Stimulated activated CD4-positive, alpha-beta T cell treated with anti-CD3 and anti-CD28 coated beads, Interleukin-4, amount 100 ng/mL, for 1 hour (primary cell): ENCODE data around the gene BACH2.
"Not testable (repeated sequence)": the region's sequence is repeated elsewhere in the genome, so short reads cannot be mapped to it uniquely, and the experiment has no call there.

Source experiments
- DNase-seq: peaks from one replicate; pipeline ENCODE4 v3.0.0-alpha.2; 2020

Gene BACH2

DNA sequence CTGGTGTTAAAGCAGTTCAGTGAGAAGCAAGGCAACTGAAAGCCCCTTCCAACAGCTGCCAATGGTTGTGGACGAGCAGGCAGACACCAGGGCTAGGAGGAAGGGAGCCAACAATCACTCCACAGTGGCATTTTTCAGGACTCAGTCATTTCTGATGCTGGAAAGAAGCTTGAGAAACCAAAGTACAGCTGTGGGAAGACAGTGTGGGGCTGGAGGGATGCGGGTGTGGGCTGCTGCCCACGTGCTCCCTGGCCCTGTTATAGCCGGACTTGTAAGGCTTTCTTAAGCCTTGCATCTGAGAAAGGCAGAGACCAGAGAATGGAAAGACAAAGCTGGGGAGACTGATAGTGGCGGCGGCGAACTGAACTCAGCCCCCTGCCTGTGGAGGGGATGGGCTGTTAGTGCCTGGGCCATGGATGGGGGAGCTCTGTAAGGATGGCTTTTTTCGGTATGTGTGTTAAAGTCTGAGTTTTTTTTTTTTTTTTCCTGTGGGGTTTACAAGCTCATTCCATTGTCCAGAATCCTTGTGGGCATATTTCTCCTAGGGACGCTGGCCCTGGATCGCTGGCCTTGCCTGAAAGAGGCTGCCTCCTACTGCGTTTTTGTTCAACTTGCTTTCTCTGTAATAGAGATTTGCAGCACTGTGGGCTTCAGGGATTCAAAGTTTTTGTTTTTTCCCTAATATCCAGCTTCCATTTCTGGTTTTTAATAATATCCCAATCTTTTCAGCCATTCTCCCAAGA is 310.7 kb downstream of the BACH2 start:
- DNase-seq, result no peak

DNA sequence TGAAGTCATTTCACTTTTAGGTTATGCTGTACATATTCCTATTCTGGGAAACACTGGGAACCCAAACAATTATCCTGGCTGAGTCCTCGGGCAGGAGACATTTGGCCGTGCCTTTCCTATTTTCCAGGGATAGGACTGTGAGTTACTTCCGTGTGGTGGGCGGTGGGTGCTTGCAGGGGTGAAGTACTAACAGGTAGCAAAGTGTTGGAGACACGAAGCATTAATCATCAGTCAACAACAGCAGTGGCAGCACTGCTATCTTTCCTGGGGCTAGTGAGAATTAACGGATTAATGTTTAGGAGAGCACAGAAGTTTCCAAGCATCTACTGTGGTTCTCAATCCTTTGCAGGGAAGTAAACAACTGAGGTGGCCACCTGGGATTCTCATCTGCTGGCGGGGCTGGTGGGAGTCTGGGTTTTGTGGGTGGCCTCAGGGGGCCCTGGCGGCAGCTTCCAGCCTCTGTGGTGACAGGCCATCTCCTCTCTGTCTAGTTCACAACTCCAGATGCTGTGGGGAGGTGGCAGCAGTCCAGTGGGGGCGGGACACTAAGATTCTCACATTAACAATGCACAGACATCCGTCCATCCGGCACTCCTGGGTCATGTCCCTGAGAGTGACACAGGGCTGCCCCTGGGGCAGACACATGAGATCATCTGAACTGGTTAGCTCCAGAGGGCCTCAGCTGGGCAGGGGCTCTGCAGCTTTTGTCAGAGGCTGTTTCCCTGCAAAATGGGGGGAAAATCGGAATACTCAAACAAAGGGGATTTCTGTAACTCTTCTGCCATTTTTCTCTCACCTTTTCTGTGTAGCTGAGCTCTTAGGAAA is 311.5 kb downstream of the BACH2 start:
- DNase-seq, result no peak

DNA sequence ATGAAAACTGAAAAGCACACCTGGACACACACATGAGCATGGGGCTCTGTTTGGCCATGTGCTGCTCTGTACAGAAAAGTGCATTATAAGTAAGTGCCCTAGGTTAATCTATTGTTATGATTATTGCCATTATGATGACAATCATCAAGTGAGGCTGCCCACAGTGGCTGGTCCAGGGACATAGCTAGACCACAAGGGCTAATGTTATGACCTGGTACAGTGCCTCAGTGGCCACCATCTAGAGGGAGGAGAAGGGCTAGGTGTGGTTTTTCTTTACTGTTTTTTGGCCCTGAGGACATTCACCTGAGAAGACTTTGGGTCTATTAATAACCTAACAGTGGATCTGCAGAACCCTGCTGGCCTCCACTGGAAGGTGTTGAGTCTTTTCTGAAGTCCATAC is 316.3 kb downstream of the BACH2 start:
- no peak for DNase-seq

DNA sequence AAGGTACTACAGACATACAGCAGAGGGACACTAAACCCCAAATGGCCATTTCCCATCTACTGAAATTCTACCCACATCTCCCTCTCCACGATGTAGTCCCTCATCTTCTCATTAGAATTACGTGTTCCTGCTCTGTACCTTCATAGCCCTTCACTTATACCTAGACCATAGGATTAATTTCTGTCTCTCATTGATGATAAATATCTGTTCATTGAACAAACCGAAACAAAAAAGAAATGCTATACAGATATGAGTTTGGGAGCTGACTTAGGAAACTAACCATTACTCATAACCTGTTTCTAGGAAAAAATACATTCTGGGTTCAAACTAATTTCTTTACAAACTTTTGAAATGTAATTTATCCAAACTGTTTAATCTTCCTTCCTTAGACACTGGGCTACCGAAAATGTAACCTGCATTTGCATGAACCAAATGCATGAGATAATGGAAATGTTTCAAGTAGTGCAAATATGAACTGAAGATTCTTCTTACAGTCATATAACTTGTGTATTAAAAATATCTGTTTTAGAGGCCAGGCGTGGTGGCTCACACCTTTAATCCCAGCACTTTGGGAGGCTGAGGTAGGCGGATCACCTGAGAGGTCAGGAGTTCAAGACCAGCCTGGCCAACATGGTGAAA is 317.0 kb downstream of the BACH2 start:
- DNase-seq, result no peak

DNA sequence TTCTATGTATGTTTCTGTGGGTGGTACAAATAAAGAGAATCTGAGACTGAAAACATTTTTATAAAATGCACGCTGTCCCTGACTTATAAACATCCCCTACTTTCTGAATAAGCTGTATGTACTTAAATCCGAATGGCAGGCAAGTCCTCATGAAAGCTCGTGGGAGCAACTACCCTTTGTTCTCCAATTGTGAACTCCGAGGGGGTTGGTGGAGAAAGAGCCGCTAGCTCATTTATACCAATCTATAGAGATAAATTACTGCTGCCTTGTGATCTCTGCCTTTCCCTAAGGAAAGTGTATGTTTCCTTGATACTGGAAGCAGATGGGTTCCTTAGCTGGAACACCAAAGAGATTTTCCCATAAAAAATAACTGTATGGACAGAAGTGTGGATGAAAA is 317.9 kb downstream of the BACH2 start:
- DNase-seq, result no peak

DNA sequence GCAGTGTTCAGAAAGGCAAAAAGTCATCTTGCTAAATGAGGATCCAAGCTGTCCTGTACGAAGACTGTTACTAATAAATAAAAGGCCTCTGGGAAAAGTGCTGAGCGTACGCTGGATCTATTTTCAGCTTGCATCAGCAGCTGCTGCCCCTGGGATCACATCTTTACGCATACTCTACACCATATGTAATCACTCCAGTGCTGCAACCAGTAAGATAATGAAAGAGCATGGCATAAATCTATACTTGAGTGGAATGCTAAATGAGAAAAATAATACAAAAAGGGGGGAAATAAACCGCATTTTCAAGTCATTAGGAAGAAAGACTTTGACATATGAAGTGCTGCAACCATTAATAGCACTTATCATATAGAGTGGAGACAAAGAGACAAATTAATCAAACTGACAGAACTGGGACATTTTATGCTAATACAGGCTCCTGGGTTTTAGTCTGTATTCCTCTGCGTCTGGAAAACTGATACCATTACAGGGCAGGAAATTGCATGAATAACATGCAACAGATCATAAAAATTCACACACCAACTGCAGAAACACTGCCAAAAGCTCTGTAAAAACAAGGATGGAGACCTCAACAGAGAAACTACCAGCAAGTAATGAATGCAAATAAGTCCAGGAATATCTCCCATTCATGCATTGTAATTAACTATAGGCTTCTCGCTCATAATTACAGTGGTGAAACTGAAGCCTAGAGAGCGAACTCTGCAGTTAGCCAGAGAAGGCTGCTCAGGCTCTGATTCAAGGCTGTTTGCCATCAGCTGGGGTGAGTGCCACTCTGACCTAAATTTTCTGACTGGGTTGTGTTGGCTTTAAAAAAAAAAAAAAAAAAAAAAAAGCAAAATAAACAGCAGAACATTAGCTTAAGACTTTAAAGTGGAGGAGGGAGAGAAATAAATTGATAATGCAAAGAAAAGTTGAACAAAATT is 318.6 kb downstream of the BACH2 start:
- DNase-seq, result no peak

DNA sequence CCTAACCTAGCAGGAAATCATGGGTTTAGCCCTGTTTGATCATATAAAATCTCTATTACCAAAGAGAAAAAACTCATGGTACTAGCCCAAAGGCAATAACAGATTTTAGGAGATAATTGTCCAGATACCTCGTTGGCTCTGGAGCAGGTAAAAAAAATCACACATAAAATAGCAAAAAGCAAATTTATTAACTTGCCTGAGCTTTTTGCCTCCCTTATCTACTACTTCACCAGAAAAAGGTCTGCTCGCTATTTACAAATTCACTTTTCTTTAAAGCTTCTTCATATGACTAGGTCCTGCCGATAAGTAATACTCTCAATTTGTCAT is 320.0 kb downstream of the BACH2 start:
- DNase-seq, result no peak

DNA sequence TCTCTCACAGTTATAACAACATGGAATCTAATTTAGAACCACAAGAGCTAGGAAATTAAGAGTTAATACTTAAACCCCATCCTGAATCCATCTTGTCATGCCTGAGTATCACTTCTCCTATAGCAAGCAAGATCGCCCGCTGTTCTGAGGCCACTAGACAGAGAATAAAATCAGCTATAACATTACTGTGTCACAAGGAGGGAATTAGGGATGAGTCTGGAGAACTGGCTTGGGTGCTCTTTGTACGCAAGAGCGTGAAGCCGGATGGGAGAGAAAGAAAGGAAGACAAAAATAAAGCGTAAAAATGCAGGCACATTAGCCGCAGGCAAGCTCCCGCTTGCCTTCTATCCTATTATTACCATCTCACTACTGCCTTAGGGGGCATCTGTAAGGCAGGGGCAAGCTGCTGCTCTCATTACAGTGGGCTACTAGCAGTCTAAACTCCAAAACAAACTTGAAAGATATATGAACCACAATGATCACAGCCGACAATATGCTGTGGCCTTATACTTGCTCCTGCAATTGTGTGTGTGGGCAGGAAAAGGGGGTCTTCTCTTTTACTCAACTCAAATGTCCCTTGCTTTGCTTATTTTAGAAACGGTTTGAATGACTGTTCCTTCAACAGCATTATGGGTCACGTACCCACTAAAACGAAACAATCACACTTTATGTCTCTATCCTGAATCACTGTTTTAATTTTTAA is 320.5 kb downstream of the BACH2 start:
- DNase-seq, result no peak

DNA sequence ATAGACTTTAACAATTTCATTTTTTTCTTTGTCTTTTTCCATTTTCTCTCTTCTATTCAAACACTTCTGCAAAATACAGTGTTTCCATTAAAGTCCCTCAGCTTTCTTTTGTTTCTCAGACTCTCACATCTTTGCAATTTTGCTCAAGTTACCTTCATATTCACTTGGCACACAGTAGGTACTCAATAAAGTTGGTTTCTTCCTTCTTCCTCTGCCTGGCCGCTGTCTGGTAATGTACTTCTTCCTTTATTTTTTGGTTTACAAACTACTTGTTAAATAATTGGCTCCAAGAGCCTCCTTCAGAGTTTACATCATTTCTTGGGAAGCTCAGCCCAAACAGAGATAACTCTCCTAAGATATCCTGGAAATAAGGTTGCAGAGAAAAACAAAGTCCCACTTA is 321.3 kb downstream of the BACH2 start:
- DNase-seq, result no peak

DNA sequence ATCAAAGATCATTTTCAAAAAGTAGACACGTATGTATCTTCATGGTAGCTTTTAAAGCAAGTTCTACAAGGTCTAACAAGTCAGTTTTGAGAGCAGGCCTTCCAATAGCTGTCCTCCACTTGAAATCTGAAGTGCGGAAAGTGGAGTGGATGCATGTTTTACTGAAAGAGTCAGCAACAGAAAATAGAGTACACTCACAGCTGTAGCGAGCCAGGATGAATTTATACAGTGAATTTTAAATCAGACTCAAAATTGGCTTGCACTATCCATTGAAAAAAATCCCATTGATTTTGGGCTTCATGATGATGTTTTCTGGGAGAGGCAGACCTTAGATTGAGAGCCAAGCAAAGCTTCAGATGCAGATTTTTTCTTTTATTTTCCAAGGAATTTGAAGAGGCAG is 321.8 kb downstream of the BACH2 start:
- no peak for DNase-seq

DNA sequence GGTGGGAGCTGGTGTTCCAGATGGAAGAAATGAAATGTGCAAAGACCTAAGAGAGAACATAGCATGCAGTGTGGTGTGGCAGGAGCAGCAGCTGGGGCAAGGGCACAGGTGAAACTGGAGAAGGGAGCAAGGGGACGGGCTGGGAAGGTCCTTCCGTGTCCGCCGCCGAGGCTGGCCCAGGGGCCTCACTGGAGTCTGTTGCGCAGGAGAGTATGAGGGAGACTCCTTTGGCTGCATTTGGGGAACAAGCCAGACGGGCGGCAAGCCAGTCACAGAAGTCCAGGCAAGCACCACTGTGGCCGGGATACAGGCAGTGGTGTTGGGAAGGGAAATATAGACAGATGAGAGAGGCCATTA is 324.6 kb downstream of the BACH2 start:
- DNase-seq, result no peak

DNA sequence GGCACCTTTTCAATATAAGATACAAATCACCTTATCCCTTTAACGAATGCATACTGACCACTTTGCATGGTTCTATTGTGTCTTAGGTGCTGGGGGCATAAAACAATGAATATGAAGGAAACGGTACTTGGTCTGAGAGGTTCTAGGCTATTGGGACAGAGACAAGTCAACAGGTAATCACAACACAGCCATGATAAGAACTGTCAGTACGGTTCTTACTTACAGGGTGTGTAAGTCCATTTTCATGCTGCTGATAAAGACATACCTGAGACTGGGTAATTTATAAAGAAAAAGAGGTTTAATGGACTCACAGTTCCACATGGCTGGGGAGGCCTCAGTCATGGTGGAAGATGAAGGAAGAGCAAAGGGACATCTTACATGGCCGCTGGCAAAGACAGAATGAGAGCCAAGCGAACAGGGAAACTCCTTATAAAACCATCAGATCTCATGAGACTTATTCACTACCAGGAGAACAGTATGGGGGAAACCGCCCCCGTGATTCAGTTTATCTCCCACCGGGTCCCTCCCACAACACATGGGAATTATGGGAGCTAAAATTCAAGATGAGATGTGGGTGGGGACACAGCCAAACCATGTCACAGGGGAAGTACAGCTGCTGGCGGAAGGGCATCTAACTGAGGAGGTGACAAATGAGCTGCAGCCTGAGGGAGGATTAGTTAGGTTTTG is 325.2 kb downstream of the BACH2 start:
- not testable (repeated sequence) for DNase-seq

DNA sequence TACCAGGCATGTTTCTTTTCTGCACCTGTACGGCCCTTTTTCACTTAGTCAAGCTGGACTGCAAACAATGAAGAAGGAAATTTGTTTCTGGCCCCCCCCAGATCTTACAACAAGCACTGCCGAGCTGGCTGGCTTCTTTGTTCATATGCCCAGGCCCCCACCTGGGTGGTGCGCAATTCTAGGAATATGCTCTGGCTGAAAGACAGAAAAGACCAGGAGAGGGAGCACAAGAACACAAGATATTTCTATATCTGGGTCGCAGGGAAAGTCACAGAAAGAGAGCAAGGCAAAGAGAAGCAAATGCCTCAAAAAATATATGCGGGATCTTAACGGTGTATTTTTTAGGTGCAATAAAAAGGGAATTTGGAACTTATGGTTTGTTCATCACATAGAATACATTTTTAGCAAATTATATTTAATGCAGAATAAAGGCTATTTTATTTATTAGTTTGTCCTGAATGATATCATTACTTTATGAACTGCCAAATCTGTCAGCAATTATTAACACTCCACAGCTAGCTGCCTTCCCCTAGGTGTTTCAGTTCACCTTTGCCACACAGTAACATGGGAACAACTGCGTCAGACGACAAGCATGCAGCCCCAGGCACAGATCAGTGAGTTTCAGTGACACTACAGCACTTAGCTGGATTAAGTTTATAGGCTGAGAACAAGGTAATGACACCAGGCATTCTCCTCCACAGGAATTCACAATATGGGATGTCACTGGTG is 325.9 kb downstream of the BACH2 start:
- no peak for DNase-seq

DNA sequence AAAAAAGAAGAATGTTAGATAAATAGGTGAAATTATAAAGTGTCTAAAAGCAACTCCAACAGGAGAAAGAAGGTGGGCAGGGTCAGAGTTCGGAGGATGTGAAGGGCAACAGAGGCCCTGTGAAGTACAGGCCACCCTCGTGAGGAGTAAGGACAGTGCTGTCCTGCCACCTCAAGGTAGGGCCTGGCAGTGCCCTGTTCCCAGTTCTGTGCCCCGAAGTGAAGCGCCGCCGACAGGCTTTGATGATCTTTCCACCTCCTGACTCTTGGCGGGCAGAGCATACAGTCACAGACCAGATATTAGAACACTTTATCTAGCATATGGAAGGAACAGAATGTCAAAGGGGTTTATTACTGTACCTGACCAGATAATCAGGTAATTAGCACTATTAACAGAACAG is 326.6 kb downstream of the BACH2 start:
- no peak for DNase-seq

DNA sequence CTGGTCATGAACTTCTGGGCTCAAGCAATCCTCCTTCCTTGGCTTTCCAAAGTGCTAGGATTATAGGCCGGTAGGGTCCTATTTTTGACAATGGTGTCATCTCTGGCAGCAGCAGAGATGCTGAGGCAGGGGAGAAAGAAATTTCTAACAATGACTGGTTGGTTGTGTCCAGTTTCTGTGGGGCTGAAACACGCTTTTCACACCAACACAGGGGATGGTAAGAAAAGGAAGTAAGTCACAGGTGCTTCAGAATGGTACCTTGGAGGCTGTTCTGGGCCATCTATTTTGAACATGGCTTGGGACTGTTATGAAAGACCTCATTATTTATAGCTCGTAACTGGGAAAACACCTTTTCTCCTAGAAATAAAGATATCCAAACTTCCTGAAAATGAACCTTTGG is 329.7 kb downstream of the BACH2 start:
- no peak for DNase-seq

DNA sequence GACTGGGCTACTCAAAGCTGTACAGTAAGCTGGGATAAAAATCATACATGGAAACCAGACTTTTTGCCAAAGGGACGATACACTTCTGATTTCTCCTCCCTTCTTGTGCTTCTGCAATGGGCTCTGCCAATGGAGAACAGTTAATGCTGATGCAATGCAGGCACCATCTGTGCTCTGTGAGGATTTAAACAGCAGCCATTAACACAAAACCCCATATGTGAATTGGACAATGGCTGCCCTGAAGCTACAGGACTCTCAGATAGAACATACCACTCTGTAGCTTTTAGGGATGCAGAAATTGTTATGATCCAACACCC is 330.5 kb downstream of the BACH2 start:
- DNase-seq, result no peak

DNA sequence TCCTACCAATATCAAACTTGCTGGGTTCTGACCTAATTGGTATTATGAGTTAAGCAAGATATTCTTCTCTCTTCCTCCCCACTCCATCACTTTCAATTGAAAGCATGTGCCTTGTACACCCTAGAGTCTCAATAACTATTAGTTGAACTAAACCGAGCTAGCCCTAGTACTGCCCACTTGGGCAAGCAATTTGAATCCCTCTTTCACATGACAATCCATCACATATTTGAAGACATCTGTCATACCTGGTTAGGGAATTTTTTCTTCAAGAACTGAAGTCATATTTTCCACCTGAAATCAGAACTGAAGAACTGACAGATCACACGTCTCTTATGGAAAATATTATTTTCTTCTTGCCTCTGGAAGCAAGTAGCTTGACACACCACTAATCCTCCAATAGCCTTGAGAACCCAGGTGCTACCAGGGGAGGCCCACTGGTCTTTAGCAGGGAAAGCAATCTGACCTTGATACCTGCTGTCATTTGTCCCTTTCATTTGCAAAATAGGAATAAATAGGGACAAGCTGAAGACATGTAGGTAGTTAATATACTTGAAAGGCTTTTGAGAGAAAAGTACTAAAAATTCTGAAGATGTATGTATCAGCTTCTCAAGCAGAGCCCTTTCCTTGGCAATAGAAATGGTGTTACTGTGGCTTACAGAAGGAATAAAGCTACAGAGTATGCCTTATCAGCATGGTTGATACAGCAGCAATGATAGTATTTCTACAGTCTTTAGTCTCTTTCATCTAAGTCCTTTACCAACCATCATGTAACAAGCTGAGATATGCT is 331.0 kb downstream of the BACH2 start:
- no peak for DNase-seq

DNA sequence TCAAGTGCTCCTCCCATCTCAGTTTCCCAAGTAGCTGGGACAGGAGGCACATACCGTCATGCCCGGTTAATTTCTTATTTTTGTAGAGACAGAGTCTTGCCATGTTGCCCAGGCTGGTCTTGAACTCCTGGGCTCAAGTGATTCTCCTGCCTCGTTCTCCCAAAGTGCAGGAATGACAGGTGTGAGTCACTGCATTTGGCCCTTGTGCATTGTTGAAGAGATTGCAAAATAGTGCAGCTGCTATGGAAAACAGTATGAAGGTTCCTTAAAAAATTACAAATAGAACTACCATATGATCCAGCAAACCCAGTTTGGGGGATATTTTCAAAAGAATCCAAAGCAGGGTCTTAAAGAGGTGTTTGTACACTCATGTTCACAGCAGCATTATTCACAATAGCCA is 333.3 kb downstream of the BACH2 start:
- DNase-seq, result no peak

DNA sequence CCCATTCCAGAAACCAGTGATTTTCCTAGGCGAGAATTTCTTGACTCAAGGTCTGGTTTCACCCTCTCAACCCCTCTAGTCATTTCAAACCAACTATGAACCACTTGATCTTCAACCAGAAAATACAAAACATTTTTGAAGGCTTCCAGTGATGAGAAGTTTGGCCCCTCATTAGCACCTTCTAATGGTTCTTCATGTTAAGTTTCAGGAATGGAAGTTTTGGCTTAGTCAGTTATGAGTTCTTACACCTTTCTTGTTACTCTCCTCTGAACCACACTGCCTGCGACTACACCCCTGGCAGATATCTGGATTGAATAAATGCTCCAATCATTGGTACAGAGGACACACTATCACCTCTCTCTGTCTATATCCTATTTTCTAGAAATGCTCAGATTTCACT is 335.2 kb downstream of the BACH2 start:
- DNase-seq, result no peak

DNA sequence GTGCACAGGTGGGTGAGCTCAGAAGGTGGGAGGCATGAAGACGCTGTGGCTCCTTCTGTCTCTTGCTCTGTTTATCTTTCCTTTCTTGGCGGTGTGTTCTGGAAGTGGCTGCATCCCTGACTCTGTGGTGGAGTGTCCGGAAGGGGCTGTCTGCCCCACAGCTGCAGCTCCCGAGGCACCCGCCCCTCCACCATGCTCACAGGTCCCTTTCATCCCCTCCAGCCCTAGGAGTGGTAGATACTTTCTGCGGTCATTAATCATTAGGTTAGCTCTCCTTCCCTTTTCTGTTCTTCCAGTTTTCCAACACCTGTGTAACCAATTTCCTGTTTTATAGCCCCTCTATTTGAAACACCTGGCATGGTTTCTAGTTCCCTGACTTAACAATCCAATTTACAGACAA is 336.8 kb downstream of the BACH2 start:
- DNase-seq, result no peak

DNA sequence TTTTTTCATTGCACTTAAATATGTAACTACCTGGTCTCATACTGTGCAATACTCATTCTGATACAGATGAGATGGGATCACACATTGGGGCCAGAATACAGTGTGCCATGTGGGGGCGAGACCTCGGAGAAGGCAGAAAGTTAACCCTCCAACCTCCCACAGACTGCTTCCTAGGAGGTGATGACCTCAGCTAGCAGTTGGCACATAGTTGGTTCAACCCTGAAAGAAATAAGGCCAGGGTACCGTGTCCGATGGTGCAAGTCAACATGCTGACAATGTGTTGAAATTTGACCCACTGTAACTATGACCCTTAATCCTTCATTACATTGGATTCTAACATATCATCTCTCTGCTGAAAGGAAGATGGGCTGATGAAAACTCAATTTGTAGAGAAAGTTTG is 340.5 kb downstream of the BACH2 start:
- DNase-seq, result no peak
